ENCODE results near the gene SETD6. TPM values are rescaled to one million over a fixed set of nuclear protein-coding genes. Genes with fewer than 3 reads are reported as not detected.

SETD6 gene
- total RNA-seq, 4 donors from 2014 or later, result 14.6 to 38.2 (median 19.5) TPM

DNA sequence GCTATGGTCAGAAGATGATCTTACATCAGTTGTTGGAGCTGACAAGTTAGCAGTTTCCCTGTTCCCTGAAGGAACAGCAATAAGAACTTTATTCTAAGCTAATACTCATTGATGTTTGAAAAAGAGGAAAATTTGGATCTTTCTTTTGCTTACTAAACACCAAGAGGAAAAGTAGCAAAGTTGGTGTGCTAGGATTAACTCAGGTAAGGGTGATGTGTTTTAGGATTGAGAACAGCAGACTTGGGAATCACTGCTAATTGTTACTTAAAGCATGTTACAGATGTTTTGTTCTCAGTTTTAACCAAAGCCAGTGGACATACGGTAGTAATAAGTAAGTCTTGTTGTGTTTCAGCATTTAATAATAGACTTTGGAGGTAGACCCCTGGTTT is 3.7 kb downstream of the SETD6 start:
- TF ChIP-seq, protein P1, sequence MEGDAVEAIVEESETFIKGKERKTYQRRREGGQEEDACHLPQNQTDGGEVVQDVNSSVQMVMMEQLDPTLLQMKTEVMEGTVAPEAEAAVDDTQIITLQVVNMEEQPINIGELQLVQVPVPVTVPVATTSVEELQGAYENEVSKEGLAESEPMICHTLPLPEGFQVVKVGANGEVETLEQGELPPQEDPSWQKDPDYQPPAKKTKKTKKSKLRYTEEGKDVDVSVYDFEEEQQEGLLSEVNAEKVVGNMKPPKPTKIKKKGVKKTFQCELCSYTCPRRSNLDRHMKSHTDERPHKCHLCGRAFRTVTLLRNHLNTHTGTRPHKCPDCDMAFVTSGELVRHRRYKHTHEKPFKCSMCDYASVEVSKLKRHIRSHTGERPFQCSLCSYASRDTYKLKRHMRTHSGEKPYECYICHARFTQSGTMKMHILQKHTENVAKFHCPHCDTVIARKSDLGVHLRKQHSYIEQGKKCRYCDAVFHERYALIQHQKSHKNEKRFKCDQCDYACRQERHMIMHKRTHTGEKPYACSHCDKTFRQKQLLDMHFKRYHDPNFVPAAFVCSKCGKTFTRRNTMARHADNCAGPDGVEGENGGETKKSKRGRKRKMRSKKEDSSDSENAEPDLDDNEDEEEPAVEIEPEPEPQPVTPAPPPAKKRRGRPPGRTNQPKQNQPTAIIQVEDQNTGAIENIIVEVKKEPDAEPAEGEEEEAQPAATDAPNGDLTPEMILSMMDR (IDR thresholded peaks at IDR 0.05; ENCODE audit: low read depth), result no peak

DNA sequence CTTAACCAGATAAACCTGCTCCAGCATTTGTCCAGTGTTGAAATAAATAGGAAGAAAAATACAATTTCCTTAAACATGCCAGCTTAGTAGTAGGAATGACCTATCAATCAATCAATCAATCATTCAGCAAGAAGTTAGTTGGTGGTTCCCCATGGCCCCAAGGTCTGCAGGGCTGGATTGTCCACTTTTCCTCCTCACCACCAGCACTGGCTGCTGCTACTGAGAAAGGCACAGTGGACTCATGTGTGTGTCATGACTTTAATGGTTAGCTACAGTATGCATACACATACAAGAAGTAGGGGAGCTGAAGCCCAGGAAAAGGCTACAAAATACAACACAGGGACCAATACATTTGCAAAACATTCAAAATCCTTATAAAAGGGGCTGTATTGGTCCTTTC is 4.4 kb downstream of the SETD6 start:
- TF ChIP-seq, protein P1 (IDR thresholded peaks at IDR 0.05; ENCODE audit: low read depth), result no peak

DNA sequence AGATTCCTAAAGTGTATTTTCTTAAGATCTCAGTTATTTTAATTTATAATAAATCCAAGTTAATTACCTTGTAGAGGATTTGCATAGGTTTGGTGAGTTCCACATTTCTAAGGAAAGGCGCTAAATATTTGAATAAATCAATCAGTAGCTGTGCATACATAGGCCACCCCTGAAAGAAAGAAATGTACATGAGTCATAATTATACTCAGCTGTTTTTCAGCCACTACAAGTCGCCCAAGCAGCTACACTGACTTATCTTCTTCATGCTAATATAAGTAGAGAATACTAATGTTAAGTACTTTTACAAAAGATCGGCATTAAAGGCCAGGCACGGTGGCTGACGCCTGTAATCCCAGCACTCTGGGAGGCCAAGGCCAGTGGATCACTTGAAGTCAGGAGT is 14.9 kb downstream of the SETD6 start:
- TF ChIP-seq, protein P1 (IDR thresholded peaks at IDR 0.05; ENCODE audit: low read depth), result no peak

DNA sequence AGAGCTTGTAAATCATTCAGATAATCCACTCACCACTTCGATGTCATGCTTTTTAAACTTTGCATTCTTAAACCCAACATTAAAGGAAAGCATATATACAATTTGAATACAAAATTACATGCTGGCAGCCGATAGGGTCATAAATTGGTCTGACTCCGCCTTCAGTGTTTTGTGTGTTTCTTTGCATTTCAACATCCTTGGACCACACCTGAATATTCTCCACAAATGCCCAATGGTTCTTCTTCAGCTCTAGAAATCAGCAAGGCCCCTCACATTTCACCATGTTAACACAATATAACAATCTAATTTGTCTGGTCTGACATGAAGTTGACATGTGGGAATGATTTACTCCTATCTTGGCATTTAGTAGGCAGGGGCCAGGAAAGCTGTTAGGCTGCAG is 17.1 kb downstream of the SETD6 start:
- TF ChIP-seq, protein P1 (IDR thresholded peaks at IDR 0.05; ENCODE audit: low read depth), result no peak

DNA sequence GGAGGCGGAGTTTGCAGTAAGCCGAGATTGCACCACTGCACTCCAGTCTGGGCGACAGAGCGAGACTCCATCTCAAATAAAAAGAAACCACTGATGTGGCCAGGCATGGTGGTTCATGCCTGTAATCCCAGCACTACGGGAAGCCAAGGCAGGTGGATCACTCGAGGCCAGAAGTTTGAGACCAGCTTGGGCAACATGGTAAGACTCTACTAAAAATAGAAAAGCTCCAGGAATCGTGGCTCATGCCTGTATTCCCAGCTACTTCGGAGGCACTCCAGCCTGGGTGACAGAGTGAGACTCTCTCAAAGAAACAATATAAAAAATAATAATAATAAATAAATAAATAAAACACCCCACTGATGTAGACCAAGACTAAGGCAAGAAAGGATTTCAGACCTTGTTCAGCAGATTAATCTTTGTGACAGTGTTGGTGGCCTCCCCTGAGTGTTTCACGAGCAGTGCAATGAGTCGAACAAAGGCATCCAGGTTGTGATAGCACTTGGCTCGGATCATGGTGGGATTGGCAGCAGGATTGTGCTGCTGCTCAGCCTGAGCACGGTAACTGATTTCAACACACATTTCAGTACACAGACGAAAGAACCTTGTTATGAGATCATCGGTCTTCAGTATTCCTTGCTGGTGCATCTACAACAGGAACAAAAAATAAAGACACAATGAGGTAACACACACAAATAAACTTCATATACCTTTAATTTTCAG is 18.6 kb downstream of the SETD6 start:
- TF ChIP-seq, protein P1 (IDR thresholded peaks at IDR 0.05; ENCODE audit: low read depth), result no peak

DNA sequence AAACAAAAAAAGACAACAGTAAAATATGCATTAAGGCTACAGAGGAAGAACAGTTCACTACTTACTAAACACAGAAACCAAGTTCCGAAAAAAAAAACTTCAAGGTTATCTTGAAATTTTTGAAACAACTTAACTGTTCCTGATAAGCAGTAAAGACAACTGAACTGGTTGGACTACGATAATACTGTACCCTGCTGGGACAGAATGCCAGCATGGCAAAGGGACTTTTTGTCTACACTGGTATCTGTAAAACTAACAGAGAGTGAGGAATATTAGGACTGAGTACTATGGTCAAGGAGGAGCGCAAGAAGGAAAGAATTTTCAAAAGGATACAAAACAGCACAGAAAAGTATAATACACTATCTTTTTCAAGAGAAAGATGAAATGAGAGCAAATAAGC is 19.8 kb downstream of the SETD6 start:
- TF ChIP-seq, protein P1 (IDR thresholded peaks at IDR 0.05; ENCODE audit: low read depth), result no peak

DNA sequence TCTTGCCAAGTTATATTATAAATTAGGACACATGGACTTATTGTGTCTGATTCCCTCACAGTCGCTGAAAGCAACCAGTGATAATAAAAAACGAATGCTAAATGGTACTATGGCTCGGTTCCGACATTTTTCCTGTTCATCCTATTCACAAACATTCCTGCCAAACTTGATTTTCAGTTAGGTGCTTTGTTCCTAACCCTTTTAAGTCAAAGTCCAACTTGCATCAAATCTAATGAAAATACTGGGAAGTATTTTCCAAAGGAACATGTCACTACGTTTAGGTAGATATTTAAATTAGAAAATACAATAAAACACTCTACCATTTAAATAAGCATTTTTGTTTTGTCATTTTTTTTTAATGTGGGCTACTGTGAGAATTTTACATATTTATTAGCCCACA is 21.0 kb downstream of the SETD6 start:
- TF ChIP-seq, protein P1 (IDR thresholded peaks at IDR 0.05; ENCODE audit: low read depth), result no peak

Measured in subcutaneous adipose tissue (tissue), 4 donors.